Ascending aorta (tissue), 2 donors: ENCODE results near the gene BCKDHA. TPM values are rescaled to one million over a fixed set of nuclear protein-coding genes. Genes with fewer than 3 reads are reported as not detected.

ENCODE experiments used
- DNase-seq, 2 donors: peaks; one replicate each; pipeline ENCODE4 v3.0.0-alpha.2; 2019; ENCODE audit warnings: low spot score in 2 of 2
- H3K27ac ChIP-seq, 2 donors: fragments of 200-600 bp; sonication (generic); one replicate each; pipeline ENCODE4 v1.5.1; 2016 to 2017; ENCODE audit warnings: mild to moderate bottlenecking in 1 of 2
- H3K27me3 ChIP-seq: fragments of 200-600 bp; sonication (generic); one replicate; pipeline ENCODE4 v1.5.1; 2017
- H3K36me3 ChIP-seq, 2 donors: fragments of 200-600 bp; sonication (generic); one replicate each; pipeline ENCODE4 v1.5.1; 2016
- H3K4me1 ChIP-seq, 2 donors: fragments of 200-600 bp; sonication (generic); one replicate each; pipeline ENCODE4 v1.5.1; 2016 to 2017; ENCODE audit warnings: mild to moderate bottlenecking in 1 of 2
- H3K4me3 ChIP-seq, 2 donors: fragments of 200-600 bp; sonication (generic); one replicate each; pipeline ENCODE4 v1.5.1; 2016 to 2017; ENCODE audit warnings: mild to moderate bottlenecking in 1 of 2
- H3K9me3 ChIP-seq, 2 donors: fragments of 200-600 bp; sonication (generic); one replicate each; pipeline ENCODE4 v1.5.1; 2016
- intact Hi-C: fragments of 100-400 bp; cut with DNase I; formaldehyde crosslinking; loops from one replicate; pipeline ENCODE4 v1.15.1; 2023
- total RNA-seq: library from RNA; depleted of rRNA; stranded (reverse); fragments of >200 nt; gene quantifications from one replicate; pipeline ENCODE4 v1.1.0, GENCODE V29; 2016
- TF ChIP-seq, protein P1 (sequence below), 3 experiments: fragments of 200-600 bp in 2 of 3; fragments of 450-650 bp in 1 of 3; sonication (generic) in 2 of 3; IDR thresholded peaks; one replicate each; pipeline ENCODE4 v1.5.1; 2016 to 2019; ENCODE audit warnings: antibody characterized with exemption in 3 of 3, mild to moderate bottlenecking in 1 of 3, moderate library complexity in 1 of 3

Gene BCKDHA
- total RNA-seq, result 28.5 TPM

DNA sequence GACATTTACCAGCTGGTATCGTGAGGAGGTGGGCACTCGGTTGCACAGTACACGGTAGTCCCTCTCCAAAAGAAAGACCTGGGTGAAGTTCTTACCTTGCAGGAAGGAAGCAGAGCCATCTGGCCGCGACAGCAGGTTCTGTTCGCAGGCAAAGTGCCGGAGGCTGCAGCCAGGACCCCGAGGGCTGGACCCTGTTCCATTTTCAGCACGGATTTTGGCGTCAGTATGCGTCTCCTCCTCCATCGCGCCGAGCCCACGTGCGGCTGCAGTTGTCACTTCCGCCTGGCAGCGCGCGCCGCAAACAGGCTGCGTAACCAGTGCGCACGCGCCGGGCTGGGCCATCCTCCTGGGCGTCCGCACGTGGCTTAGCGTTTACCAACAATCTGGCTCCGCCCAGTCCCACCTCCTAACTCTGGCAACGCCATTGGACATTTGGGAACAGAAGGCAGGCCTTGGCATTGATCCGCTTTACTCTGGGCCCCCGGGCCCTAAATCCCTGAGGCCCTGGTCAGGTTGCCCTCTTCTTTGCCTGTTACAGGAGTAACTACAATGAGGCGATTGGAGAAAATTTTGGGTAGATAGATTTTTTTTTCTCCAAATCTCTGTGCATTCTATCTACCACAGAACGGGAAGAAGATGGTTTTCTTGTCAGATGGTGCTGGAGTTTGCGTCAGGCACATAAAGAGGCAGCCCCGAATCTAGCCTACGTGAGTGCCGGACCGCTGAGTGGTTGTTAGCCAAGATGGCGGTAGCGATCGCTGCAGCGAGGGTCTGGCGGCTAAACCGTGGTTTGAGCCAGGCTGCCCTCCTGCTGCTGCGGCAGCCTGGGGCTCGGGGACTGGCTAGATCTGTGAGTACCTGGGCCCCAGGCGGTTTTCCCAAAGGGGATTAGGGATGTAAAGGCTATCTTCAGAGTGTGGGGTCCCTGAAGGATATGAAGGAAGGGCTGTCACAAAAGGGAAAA is at the start of gene BCKDHA, which contains the start of gene EXOSC5:
BCKDHA (plus strand) TSS at position 733 of the 964 bp plus-strand sequence; CDS start at position 743, 10 bp downstream.
EXOSC5 (minus strand) TSS at position 274 of the 964 bp plus-strand sequence; CDS start at position 243, 31 bp downstream.
- intact Hi-C loops, result loop anchor here (1.0 kb wide), 4 partner anchors 21 to 42 kb away; partner anchors contain the start of genes B3GNT8, DMAC2 and TMEM91

DNA sequence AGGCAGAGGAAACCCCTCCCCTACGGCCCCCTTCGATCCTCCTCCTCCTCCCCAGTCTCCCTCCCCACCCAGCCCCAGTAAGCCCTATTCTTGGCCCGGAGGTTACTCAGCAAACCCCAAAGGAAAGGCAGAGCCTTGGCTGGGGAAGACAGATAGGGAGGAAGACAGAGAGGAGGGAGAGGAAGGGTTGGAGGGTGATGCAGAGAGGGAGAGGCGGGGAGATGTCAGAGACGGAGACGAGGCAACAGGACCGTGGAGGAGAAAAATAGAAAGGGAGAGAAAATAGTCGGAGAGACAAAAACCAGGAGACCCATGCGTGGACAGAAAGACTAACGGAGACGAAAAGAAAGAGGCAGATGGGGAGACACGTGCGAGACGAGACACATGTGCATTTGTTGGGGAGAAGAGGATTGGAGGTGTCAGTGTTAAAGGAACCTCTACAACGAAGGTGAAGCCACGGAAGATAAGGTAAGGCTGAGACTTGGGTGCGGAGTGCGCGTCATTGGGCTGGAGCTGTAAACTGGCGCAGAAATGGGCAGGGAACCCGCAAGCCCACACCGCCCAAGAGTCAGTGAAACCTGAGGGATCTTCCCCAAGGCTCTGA is 46.8 kb upstream of the BCKDHA start:
- Histone ChIP-seq H3K27ac (peak overlapping the region; percentile 88 to 93), H3K36me3 (peaks cover 9 to 24% of the 10 kb centered on the region in 2 donors), H3K9me3 (no peaks in the 10 kb centered on the region), H3K4me1 (peaks cover 0 to 6% of the 10 kb centered on the region in 2 donors), H3K4me3 (peak overlapping the region; percentile 66 to 90), H3K27me3 (no peaks in the 10 kb centered on the region)
- intact Hi-C loops, result loop anchor here (5.0 kb wide), 1 partner anchor 134 kb away; the partner anchor contains the start of gene AXL
- DNase-seq, result no peak
- TF ChIP-seq, protein P1, sequence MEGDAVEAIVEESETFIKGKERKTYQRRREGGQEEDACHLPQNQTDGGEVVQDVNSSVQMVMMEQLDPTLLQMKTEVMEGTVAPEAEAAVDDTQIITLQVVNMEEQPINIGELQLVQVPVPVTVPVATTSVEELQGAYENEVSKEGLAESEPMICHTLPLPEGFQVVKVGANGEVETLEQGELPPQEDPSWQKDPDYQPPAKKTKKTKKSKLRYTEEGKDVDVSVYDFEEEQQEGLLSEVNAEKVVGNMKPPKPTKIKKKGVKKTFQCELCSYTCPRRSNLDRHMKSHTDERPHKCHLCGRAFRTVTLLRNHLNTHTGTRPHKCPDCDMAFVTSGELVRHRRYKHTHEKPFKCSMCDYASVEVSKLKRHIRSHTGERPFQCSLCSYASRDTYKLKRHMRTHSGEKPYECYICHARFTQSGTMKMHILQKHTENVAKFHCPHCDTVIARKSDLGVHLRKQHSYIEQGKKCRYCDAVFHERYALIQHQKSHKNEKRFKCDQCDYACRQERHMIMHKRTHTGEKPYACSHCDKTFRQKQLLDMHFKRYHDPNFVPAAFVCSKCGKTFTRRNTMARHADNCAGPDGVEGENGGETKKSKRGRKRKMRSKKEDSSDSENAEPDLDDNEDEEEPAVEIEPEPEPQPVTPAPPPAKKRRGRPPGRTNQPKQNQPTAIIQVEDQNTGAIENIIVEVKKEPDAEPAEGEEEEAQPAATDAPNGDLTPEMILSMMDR (IDR thresholded peaks at IDR 0.05), result no peak

More for the DNA sequence above, at the start of gene BCKDHA, which contains the start of gene EXOSC5:
- H3K27ac ChIP-seq, result peak within 1 kb of the TSS; percentile 83 to 86
- H3K4me1 ChIP-seq, result peaks cover 7 to 9% of the 10 kb centered on the region in 2 donors
- no peaks in the 10 kb centered on the region for H3K27me3 ChIP-seq
- peak; percentile 98 to 100 for DNase-seq
- no peaks in the 10 kb centered on the region for H3K36me3 ChIP-seq
- peak within 1 kb of the TSS; percentile 72 to 95 for H3K4me3 ChIP-seq
- H3K9me3 ChIP-seq, result no peaks in the 10 kb centered on the region
- TF ChIP-seq, protein P1 (IDR thresholded peaks at IDR 0.05), result peak in 1 of 3 experiments; percentile 3

DNA sequence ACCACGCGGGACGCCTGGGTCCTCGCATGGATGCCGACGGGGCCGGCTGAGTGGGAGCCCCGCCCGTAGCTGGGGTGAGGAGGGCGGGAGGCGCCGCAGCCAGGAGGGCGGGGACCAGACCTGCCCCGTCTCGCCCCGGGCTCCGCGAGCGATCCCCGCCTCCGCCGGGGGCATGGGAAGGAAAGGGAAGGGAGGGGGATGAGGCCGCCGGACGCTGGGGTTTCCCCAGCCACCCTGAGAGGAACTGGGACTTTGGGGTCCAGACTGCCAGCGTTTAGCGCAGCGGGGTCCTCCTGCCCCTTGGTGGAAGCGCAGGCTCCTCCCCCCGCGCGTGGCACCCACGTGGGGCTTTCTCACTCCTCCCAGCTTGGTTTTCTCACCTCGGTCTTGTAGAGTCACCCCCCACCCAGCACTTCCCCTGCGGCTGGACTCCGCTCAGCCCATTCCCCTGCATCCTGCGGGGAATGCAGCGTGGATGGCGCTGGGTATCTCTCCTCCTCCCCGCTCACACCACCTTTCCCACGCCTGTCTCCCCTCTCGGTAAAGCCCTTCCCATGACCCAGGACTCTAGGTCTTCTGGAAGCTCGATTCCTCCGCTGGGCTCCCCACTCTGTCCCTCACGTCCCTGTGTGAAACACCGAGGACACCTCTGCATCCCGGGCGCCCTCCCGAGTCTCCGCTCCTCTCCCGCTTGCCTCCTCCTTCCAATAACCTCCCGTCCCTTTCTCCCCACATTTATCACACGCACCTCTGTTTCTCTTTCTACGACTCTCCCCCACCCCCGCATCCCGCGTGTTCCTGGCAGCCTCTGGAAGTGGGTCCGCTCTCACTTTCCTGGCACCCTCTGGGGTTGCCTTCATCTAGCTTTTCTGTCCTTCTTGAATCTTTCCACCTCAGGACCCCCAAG is 46.0 kb upstream of the BCKDHA start:
- Histone ChIP-seq H3K36me3 (peaks cover 7 to 16% of the 10 kb centered on the region in 2 donors), H3K27ac (peak overlapping the region; percentile 88 to 93), H3K27me3 (no peaks in the 10 kb centered on the region), H3K9me3 (no peaks in the 10 kb centered on the region), H3K4me3 (peak overlapping the region; percentile 66 to 90), H3K4me1 (peaks cover 0 to 6% of the 10 kb centered on the region in 2 donors)
- peak; percentile 67 to 84 for DNase-seq
- TF ChIP-seq, protein P1 (IDR thresholded peaks at IDR 0.05), result no peak
- intact Hi-C loops, result loop anchor here (5.0 kb wide), 1 partner anchor 134 kb away; the partner anchor contains the start of gene AXL

DNA sequence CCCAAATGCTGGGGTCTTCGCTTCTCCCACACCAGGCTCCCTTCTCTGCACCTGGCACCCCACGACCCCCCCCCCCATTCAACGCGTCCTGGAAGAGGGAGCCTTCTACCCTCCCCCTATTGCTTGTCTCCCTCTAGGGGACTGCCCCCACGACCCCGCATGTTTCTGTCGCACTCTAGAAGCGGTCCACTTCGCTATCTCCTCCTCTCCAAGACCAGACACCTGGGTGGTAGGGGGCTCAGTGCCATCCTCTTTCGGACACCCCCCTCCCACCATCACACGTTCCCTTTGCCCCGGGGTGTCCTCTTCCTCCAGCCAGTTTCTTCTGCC is 45.4 kb upstream of the BCKDHA start:
- peaks cover 0 to 6% of the 10 kb centered on the region in 2 donors for H3K4me1 ChIP-seq
- peaks cover 3 to 11% of the 10 kb centered on the region in 2 donors for H3K36me3 ChIP-seq
- H3K9me3 ChIP-seq, result no peaks in the 10 kb centered on the region
- no peaks in the 10 kb centered on the region for H3K27me3 ChIP-seq
- H3K4me3 ChIP-seq, result peak overlapping the region; percentile 66 to 90
- no peak for DNase-seq
- TF ChIP-seq, protein P1 (IDR thresholded peaks at IDR 0.05), result no peak
- intact Hi-C loops, result loop anchor here (5.0 kb wide), 1 partner anchor 135 kb away; the partner anchor contains the start of gene AXL
- H3K27ac ChIP-seq, result peak overlapping the region; percentile 88 to 93
